GM12873 (cell line): ENCODE data around the gene ELK3.

Experiments used
- TF ChIP-seq, protein P1 (sequence below): IDR thresholded peaks from 2 replicates; pipeline ENCODE4 v1.5.1; 2012; ENCODE audit warnings: low read depth, mild to moderate bottlenecking, moderate library complexity, low read length, control low read depth; ENCODE audit not compliant: insufficient read depth; ENCODE audit errors: missing control alignments

The ELK3 gene

GRCh38 chr12:96293093-96293492 is 98.9 kb downstream of the ELK3 start:
- TF ChIP-seq, protein P1, sequence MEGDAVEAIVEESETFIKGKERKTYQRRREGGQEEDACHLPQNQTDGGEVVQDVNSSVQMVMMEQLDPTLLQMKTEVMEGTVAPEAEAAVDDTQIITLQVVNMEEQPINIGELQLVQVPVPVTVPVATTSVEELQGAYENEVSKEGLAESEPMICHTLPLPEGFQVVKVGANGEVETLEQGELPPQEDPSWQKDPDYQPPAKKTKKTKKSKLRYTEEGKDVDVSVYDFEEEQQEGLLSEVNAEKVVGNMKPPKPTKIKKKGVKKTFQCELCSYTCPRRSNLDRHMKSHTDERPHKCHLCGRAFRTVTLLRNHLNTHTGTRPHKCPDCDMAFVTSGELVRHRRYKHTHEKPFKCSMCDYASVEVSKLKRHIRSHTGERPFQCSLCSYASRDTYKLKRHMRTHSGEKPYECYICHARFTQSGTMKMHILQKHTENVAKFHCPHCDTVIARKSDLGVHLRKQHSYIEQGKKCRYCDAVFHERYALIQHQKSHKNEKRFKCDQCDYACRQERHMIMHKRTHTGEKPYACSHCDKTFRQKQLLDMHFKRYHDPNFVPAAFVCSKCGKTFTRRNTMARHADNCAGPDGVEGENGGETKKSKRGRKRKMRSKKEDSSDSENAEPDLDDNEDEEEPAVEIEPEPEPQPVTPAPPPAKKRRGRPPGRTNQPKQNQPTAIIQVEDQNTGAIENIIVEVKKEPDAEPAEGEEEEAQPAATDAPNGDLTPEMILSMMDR, result no peak

- TF ChIP-seq, protein P1, result no peak
These were observed 100.7 kb downstream of the ELK3 start for GRCh38 chr12:96294831-96295230.

- TF ChIP-seq, protein P1, result no peak
These were observed 101.5 kb downstream of the ELK3 start for GRCh38 chr12:96295532-96296160.

DNA sequence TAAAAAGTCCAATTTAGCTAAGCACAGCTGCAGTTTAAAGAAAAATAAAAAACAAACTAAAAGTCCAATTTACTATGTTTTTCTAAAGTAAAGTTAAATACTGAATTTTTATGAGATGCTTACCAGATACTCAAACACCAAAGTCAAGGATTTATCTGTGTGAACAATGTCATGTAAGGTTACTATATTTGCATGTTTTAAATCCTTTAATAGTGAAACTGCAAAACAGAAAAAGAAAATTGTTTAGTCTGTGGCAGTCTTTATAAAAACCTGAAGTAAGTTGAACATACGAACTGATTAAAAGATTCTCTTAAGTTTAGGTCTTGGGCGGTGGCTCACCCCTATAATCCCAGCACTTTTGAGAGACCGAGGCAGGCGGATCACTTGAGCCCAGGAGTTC is 103.3 kb downstream of the ELK3 start:
- TF ChIP-seq, protein P1, result no peak

GRCh38 chr12:96300064-96300463 is 105.9 kb downstream of the ELK3 start:
- TF ChIP-seq, protein P1, result no peak

DNA sequence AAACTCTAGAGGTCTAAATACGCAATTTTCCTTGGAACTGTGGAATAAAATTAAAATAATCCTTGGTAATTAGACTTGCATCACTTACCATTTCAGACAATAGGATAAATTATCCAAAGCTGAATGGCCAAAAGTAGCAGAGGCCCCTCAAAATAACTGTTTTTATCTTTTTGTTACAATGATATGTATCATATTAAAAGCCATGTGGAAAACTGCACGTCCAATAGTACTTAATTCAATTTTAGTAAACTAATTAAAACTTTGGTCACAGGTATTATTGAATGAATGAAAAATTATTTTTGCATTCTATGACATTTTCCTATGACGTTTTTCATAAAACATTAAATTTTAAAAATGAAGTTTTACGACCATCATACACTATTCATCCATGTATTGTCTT is 107.6 kb downstream of the ELK3 start:
- TF ChIP-seq, protein P1, result no peak

DNA sequence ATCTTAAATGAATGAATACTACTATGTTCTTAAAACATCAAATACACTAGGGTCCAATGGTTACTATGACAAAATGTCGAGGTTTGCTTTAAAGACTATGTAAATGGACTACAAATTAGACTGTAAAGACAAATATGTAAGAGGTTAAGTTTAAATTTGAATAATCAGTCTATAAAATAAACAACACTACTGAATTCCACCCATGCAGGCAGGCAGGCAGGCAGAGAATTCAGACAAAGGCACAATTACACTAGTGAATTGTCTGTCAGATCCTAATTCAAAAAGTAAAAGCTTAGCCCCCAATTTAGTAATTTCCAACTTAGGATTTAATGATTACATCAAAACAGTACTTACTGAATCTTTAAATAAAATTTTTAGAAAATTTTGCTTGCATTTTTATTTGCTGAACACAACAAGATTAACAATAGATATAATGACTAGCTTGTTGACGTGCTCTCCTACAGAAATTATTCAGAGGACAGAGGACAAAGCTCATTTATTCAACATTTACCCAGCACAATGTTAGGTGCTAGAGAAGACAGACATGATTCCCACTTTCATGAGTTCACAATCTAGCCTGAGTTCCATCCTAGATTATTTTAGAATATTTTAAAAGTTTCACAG is 108.6 kb downstream of the ELK3 start:
- TF ChIP-seq, protein P1, result no peak
